ENCODE results near the gene KDELR1. TPM values are rescaled to one million over a fixed set of nuclear protein-coding genes. Genes with fewer than 3 reads are reported as not detected.

Gene KDELR1
- total and polyA plus RNA-seq, 9 of the 15 experiments (the other 6 are each of a cell fraction or from before 2014, with no cell fraction given) = 6.1 to 165 (median 58.5) TPM

DNA sequence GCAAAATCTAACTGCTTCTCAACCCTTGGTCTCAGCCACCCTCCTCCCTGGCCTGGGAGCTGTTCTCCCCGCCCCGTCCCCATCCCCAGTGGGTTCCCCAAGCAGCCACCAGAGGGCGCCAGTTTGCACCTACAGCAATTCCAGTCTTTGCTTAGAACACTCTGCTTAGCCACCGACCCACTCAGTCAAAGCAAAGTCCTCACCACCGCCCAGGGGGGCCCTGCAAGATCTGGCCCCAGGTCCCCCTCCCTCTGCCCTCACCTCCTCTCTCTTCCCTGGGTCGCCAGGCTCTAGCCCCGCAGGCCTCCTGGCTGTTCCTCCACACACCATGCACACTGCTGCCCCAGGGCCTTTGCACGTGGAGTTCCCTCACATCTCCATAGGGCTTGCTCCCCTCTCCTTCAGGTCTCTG is 40.0 kb downstream of the KDELR1 start:
- CTCF ChIA-PET (ENCODE audit: low intra/inter-chr PET ratio) = interaction anchor here (0.7 kb wide), 1 partner anchor 142 kb away, joined by 3 read pairs; no protein-coding TSS in a partner anchor
- no TSS peak for BruUV-seq (replicated peaks)
- Histone ChIP-seq H4K20me1 (replicated peaks; ENCODE audit: control insufficient read depth, insufficient read depth, low read length) (no peaks in the 10 kb centered on the region), H3K9ac (ENCODE audit: insufficient read depth in 1 of 2, low read depth in 2 of 2, low read length in 2 of 2) (no peak overlapping the region), H3K9me3 (replicated peaks; ENCODE audit: control insufficient read depth, insufficient read depth, low read depth, low read length) (no peaks in the 10 kb centered on the region), H2AFZ (ENCODE audit: low read depth, low read length) (peak overlapping the region; percentile 57), H3K27me3 (ENCODE audit: control insufficient read depth in 2 of 2, insufficient read depth in 2 of 2, low read length in 2 of 2) (no peaks in the 10 kb centered on the region), H3K9me1 (ENCODE audit: control insufficient read depth, insufficient read depth, low read length) (no peaks in the 10 kb centered on the region), H3K36me3 (ENCODE audit: control insufficient read depth, insufficient read depth, low read length) (no peaks in the 10 kb centered on the region), H3K4me3 (no peak overlapping the region), H3K4me1 (replicated peaks in 1 of 2; ENCODE audit: control insufficient read depth in 2 of 2, insufficient read depth in 2 of 2, low read length in 2 of 2) (peaks cover 9 to 13% of the 10 kb centered on the region in 2 experiments; a peak in 4 of 5 replicates), H3K4me2 (ENCODE audit: insufficient read depth, low read length) (no peak overlapping the region), H3K27ac (ENCODE audit: extremely low read depth, low read depth, low read length) (no peak overlapping the region), H3K79me2 (ENCODE audit: control insufficient read depth, insufficient read depth, low read length) (no peaks in the 10 kb centered on the region)
- POLR2A ChIA-PET = interaction anchor here (0.6 to 1.0 kb wide), 3 partner anchors 12 to 64 kb away, joined by 3 to 8 read pairs (median 4); partner anchors contain the start of gene TMEM143
- WGBS (ENCODE audit: insufficient coverage, low coverage, missing lambda C conversion rate) = 14% methylated on average over 8 of the region's 8 CpGs
- DNase-seq (ENCODE audit: extremely low read depth in 1 of 4, low spot score in 3 of 4) = peak; percentile 81 to 88 (median 85)
- FAIRE-seq = peak; percentile 73
- in situ Hi-C loops (cut with MboI) (no loop called here), intact Hi-C loops (cut with micrococcal nuclease) (loop anchor here (1.0 kb wide), 1 partner anchor 233 kb away; no protein-coding TSS in a partner anchor)
- ATAC-seq = peak; percentile 98
- TF ChIP-seq ATF1 (CRISPR knock-in tag; IDR thresholded peaks at IDR 0.05) (no peak), ATF1 (tag; IDR thresholded peaks at IDR 0.05) (0 out of 2 replicates have a peak, but pooled peaks have one; percentile 15), CREM (IDR thresholded peaks at IDR 0.05; ENCODE audit: low read depth) (0 out of 2 replicates have a peak, but pooled peaks have one; percentile 16), ZHX1 (conservative IDR thresholded peaks at IDR 0.05; ENCODE audit: low read length) (no peak), CCNT2 (IDR thresholded peaks at IDR 0.05; ENCODE audit: borderline replicate concordance, extremely low read depth, insufficient read length, low read depth, low read length) (no peak), ZNF586 (CRISPR knock-in tag; conservative IDR thresholded peaks at IDR 0.05) (no peak), CHD4 (IDR thresholded peaks at IDR 0.05; ENCODE audit: insufficient read depth, insufficient replicate concordance, low read depth, low read length, poor library complexity, severe bottlenecking) (peak; percentile 88), BCOR (IDR thresholded peaks at IDR 0.05) (peak; percentile 100), MAX (CRISPR knock-in tag; IDR thresholded peaks at IDR 0.05) (no peak), KLF16 (IDR thresholded peaks at IDR 0.05) (peak; percentile 37; the same call in 1 of the 2 replicates), YY1 (IDR thresholded peaks at IDR 0.05; ENCODE audit: borderline replicate concordance in 1 of 3, control insufficient read depth in 1 of 3, extremely low read depth in 1 of 3, insufficient read depth in 3 of 3, insufficient read length in 1 of 3, insufficient replicate concordance in 2 of 3, low read depth in 1 of 3, low read length in 2 of 3) (peak in 1 of 3 experiments; percentile 28), HDGF (IDR thresholded peaks at IDR 0.05) (peak; percentile 99), HLTF (IDR thresholded peaks at IDR 0.05) (peak; percentile 90; the same call in 1 of the 2 replicates), DPF2 (IDR thresholded peaks at IDR 0.05) (0 out of 2 replicates have a peak, but pooled peaks have one; percentile 20), SMARCE1 (IDR thresholded peaks at IDR 0.05) (peak; percentile 38; the same call in 1 of the 2 replicates), ESRRA (IDR thresholded peaks at IDR 0.05; ENCODE audit: borderline replicate concordance, low read depth) (peak; percentile 48; the same call in 1 of the 2 replicates), CTCFL (IDR thresholded peaks at IDR 0.05; ENCODE audit: borderline replicate concordance, insufficient read depth, low read depth, low read length, poor library complexity, severe bottlenecking) (peak; percentile 79), CC2D1A (IDR thresholded peaks at IDR 0.05) (0 out of 2 replicates have a peak, but pooled peaks have one; percentile 42), DACH1 (IDR thresholded peaks at IDR 0.05; ENCODE audit: partially characterized antibody) (peak; percentile 38)

Data from K562 (cell line).